Endothelial cell of umbilical vein (primary cell): Measurements from ENCODE around the gene TMEM18. TPM values are rescaled to one million over a fixed set of nuclear protein-coding genes. Genes with fewer than 3 reads are reported as not detected.

Experiments
- BruUV-seq: library from RNA; stranded (reverse); fragments of 400-500 nt; replicated peaks from 2 replicates; lab custom pipeline; 2021; lab: Mats Ljungman, UMichigan
- CTCF ChIA-PET: fragments of 300-600, 350-600 bp; sonication (Branson Sonifier 250); formaldehyde crosslinking; loops from one replicate; lab custom pipeline; 2021; ENCODE audit warnings: antibody characterized with exemption, inconsistent platforms; lab: Charles Lee
- POLR2A ChIA-PET: fragments of 300-600, 350-600 bp; sonication (Branson Sonifier 250); formaldehyde crosslinking; loops from one replicate; lab custom pipeline; 2021; ENCODE audit warnings: antibody characterized with exemption, inconsistent platforms; lab: Charles Lee
- DNase-seq: peaks from one replicate; pipeline ENCODE4 v3.0.0-alpha.2; 2011; ENCODE audit warnings: low read depth, low spot score
- FAIRE-seq: peaks from 2 replicates; lab custom pipeline; 2011; peaks lifted over from hg19 to GRCh38; lab: Jason Lieb, UNC
- H2AFZ ChIP-seq: 2 replicates; pipeline ENCODE4 v1.6.0; 2012; ENCODE audit warnings: low read depth, low read length, control low read depth, inconsistent platforms
- H3K27ac ChIP-seq: 2 replicates; pipeline ENCODE4 v1.5.1; 2011; ENCODE audit warnings: low read depth, mild to moderate bottlenecking, control low read depth, low read length, moderate library complexity; ENCODE audit not compliant: insufficient read depth
- H3K27me3 ChIP-seq, 2 experiments: 2 replicates each; pipeline versions ENCODE4 v1.6.0 to v1.6.1; 2011; ENCODE audit warnings: low read length in 2 of 2, mixed read lengths in 1 of 2; ENCODE audit not compliant: control insufficient read depth in 2 of 2, insufficient read depth in 2 of 2
- H3K36me3 ChIP-seq, 2 experiments: 2 replicates in 1 of 2; 3 replicates in 1 of 2; pipeline ENCODE4 v1.5.1; 2011; ENCODE audit warnings: low read length in 2 of 2, mild to moderate bottlenecking in 1 of 2, moderate library complexity in 1 of 2; ENCODE audit not compliant: control insufficient read depth in 2 of 2, insufficient read depth in 2 of 2; ENCODE audit errors: extremely low read depth in 1 of 2
- H3K4me1 ChIP-seq: 3 replicates; pipeline ENCODE4 v1.5.1; 2011; ENCODE audit warnings: mild to moderate bottlenecking, low read length; ENCODE audit not compliant: control insufficient read depth, insufficient read depth; ENCODE audit errors: extremely low read depth
- H3K4me2 ChIP-seq: 2 replicates; pipeline ENCODE4 v1.6.1; 2011; ENCODE audit warnings: low read length, control low read depth, mixed read lengths; ENCODE audit not compliant: insufficient read depth
- H3K4me3 ChIP-seq, 3 experiments: fragments of 200-600 bp in 1 of 3; sonication (generic), shearing (Covaris generic) in 1 of 3; replicated peaks in 1 of 3; 2 replicates each; pipeline ENCODE4 v1.5.1; 2011 to 2016; ENCODE audit warnings: control low read depth in 3 of 3, low read length in 3 of 3, mild to moderate bottlenecking in 2 of 3, inconsistent platforms in 1 of 3, low read depth in 1 of 3, moderate library complexity in 1 of 3; ENCODE audit not compliant: insufficient read depth in 1 of 3
- H3K79me2 ChIP-seq: 2 replicates; pipeline ENCODE4 v1.6.0; 2012; ENCODE audit warnings: low read length, inconsistent platforms; ENCODE audit not compliant: control insufficient read depth, insufficient read depth
- H3K9ac ChIP-seq: replicated peaks from 2 replicates; pipeline ENCODE3; 2011; ENCODE audit warnings: low read length, control low read depth; ENCODE audit not compliant: insufficient read depth; ENCODE audit errors: extremely low read depth
- H3K9me1 ChIP-seq: replicated peaks from 3 replicates; pipeline ENCODE4 v1.6.0; 2011; ENCODE audit warnings: mild to moderate bottlenecking, low read length; ENCODE audit not compliant: control insufficient read depth, insufficient read depth; ENCODE audit errors: extremely low read depth
- H3K9me3 ChIP-seq: replicated peaks from 2 replicates; pipeline ENCODE4 v1.5.1; 2012; ENCODE audit warnings: low read length, inconsistent platforms; ENCODE audit not compliant: control insufficient read depth, insufficient read depth
- H4K20me1 ChIP-seq: replicated peaks from 2 replicates; pipeline ENCODE3; 2011; ENCODE audit warnings: mild to moderate bottlenecking, low read length; ENCODE audit not compliant: control insufficient read depth, insufficient read depth; ENCODE audit errors: extremely low read depth
- CTCF ChIP-seq, 2 donors: IDR thresholded peaks; 1 replicate in 1 of 2; 2 replicates in 1 of 2; pipeline ENCODE4 v1.5.1; 2011; ENCODE audit warnings: low read length in 2 of 2, mild to moderate bottlenecking in 2 of 2, moderate library complexity in 2 of 2, control low read depth in 1 of 2, inconsistent platforms in 1 of 2, low read depth in 1 of 2; ENCODE audit not compliant: insufficient read depth in 1 of 2; ENCODE audit errors: extremely low read depth in 1 of 2
- EZH2 ChIP-seq: IDR thresholded peaks from 2 replicates; pipeline ENCODE4 v1.6.1; 2012; ENCODE audit warnings: borderline replicate concordance, low read depth, mild to moderate bottlenecking, moderate library complexity, low read length, inconsistent platforms; ENCODE audit not compliant: severe bottlenecking
- FOS ChIP-seq: IDR thresholded peaks from 2 replicates; pipeline ENCODE4 v1.6.1; 2011; ENCODE audit warnings: mild to moderate bottlenecking, low read length, moderate library complexity, borderline replicate concordance; ENCODE audit not compliant: insufficient read depth
- GATA2 ChIP-seq: IDR thresholded peaks from 2 replicates; pipeline ENCODE4 v1.7.0; 2011; ENCODE audit warnings: low read depth, mild to moderate bottlenecking, moderate library complexity, mixed read lengths, low read length; ENCODE audit not compliant: insufficient read length, insufficient read depth
- JUN ChIP-seq: IDR thresholded peaks from 2 replicates; pipeline ENCODE4 v1.6.1; 2011; ENCODE audit warnings: borderline replicate concordance, low read depth; ENCODE audit not compliant: insufficient read length, insufficient read depth
- MAX ChIP-seq: IDR thresholded peaks from 2 replicates; pipeline ENCODE4 v1.6.1; 2011; ENCODE audit not compliant: insufficient read depth, insufficient read length
- MYC ChIP-seq: IDR thresholded peaks from one replicate; pipeline ENCODE4 v1.6.1; 2011; ENCODE audit warnings: mild to moderate bottlenecking, low read depth, low read length
- POLR2A ChIP-seq: IDR thresholded peaks from 2 replicates; pipeline ENCODE4 v1.6.1; 2012; ENCODE audit warnings: low read depth, mild to moderate bottlenecking, control low read depth, low read length
- POLR2AphosphoS5 ChIP-seq: IDR thresholded peaks from 2 replicates; pipeline ENCODE4 v1.6.1; 2012; ENCODE audit warnings: low read depth, mild to moderate bottlenecking, control low read depth, low read length, moderate library complexity; ENCODE audit not compliant: insufficient read depth
- dilution Hi-C: fragments of 300-500 bp; cut with MboI; formaldehyde crosslinking; loops from one replicate; pipeline ENCODE4 v1.15.0; 2019; ENCODE audit warnings: low sequenced_read_pairs; ENCODE audit not compliant: extremely low pct_ligation_motif_present
- intact Hi-C: fragments of 100-400 bp; cut with micrococcal nuclease; formaldehyde crosslinking; loops from one replicate; pipeline ENCODE4 v1.10.0; 2022
- polyA plus RNA-seq, 4 experiments: library from polyadenylated mRNA; depleted of rRNA in 3 of 4; stranded (reverse) in 3 of 4; unstranded in 1 of 4; fragments of >200 nt; gene quantifications; 2 replicates each; pipeline versions ENCODE4 v1.2.1 to v1.2.3, GENCODE V29; 2011 to 2012; ENCODE audit warnings: missing spikeins in 1 of 4
- total RNA-seq: library from RNA; stranded (reverse); gene quantifications from 2 replicates; pipeline ENCODE4 v1.2.3, GENCODE V29; 2021

Gene TMEM18
- total and polyA plus RNA-seq, 2 donors (not counting 3 experiments of a cell fraction or from before 2014, with no cell fraction given) = 19.1 to 23.1 TPM

GRCh38 chr2:696999-697627 lies 19.9 kb upstream of the TMEM18 start:
- H3K9me3 ChIP-seq = no peaks in the 10 kb centered on the region

More at GRCh38 chr2:696999-697627, 19.9 kb upstream of the TMEM18 start:
- Histone ChIP-seq H3K27me3 (no peaks in the 10 kb centered on the region), H3K36me3 (no peaks in the 10 kb centered on the region), H3K27ac (no peak overlapping the region), H3K9me1 (no peaks in the 10 kb centered on the region), H3K79me2 (no peaks in the 10 kb centered on the region), H4K20me1 (no peaks in the 10 kb centered on the region), H3K4me2 (no peak overlapping the region), H3K4me3 (no peak overlapping the region), H2AFZ (no peak overlapping the region), H3K4me1 (no peaks in the 10 kb centered on the region), H3K9ac (no peak overlapping the region)
- dilution Hi-C loops (no loop called here), intact Hi-C loops (no loop called here)
- no peak for TF ChIP-seq FOS
- TF ChIP-seq MYC = no peak
- TF ChIP-seq JUN = no peak
- no peak for TF ChIP-seq POLR2AphosphoS5
- TF ChIP-seq GATA2 = no peak
- TF ChIP-seq POLR2A = no peak
- no peak for TF ChIP-seq MAX
- no peak for TF ChIP-seq EZH2
- no peak for TF ChIP-seq CTCF (IDR thresholded peaks at IDR 0.05; ENCODE audit: extremely low read depth in 1 of 2, insufficient read depth in 1 of 2, low read depth in 1 of 2, low read length in 2 of 2)
- DNase-seq (no peak), FAIRE-seq (no peak)
- ChIA-PET POLR2A (no interaction called here), CTCF (no interaction called here)
- BruUV-seq = no TSS peak
